Stimulated activated CD4-positive, alpha-beta T cell treated with anti-CD3 and anti-CD28 coated beads, Interleukin-2, amount 100 ng/mL, for 48 hours (primary cell): Measurements from ENCODE around the gene OR1M1.
"Not testable (repeated sequence)": the region's sequence is repeated elsewhere in the genome, so short reads cannot be mapped to it uniquely, and the experiment has no call there.

Source experiments
- DNase-seq, 2 donors: peaks; one replicate each; pipeline ENCODE4 v3.0.0-alpha.2; 2020

OR1M1 gene, protein sequence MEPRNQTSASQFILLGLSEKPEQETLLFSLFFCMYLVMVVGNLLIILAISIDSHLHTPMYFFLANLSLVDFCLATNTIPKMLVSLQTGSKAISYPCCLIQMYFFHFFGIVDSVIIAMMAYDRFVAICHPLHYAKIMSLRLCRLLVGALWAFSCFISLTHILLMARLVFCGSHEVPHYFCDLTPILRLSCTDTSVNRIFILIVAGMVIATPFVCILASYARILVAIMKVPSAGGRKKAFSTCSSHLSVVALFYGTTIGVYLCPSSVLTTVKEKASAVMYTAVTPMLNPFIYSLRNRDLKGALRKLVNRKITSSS

DNA sequence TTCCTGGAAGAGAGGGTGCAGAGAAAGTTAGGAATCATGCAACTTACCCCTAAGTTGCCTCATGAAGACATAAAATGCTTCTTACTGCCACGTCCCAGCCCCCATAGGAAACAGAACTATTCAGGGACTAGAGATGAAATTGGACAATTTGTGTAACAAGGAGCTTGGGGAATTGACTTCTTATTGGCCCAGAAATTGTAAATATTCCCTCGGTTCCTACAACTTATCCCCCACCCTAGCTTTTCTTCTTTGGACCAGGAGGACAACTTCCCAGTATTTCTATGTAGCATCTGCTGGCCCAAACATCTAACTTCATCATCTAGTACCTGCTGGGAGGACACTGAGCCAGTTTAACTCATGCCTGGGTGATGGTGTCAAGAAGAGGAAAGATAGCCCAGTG lies at the start of gene OR1M1:
TSS of gene OR1M1 (plus strand) at position 301 of the 400 bp plus-strand sequence. CDS start 6,184 bp downstream, outside the sequence.
- DNase-seq, result no peak

DNA sequence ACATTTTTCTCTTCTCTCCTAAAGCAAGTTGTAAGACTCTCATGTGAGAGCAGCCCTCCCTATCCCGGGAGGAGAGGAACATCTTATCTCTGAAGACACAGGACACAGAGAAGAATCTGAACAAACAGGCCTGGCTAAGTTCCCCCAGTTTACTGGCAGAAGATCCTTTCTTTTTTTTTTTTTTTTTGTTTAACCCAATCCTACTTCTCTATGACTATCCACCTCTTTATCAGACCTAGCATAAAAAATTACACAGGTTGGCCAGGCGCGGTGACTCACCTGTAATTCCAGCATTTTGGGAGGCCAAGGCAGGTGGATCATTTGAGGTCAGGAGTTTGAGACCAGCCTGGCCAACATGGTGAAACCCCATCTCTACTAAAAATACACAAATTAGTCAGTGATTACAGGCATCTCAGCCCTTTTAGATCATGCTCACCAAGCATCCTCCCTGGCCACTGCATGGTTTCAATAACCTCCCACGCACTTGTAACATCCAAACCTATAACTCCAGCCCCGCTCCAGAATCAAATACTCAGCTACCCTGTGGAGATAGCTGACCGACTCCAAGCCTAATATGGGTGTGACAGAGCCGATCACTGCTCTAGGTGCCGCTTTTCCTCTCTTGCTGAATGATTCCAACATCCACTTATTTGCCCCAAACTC lies 49.3 kb upstream of the OR1M1 start:
- no peak for DNase-seq

DNA sequence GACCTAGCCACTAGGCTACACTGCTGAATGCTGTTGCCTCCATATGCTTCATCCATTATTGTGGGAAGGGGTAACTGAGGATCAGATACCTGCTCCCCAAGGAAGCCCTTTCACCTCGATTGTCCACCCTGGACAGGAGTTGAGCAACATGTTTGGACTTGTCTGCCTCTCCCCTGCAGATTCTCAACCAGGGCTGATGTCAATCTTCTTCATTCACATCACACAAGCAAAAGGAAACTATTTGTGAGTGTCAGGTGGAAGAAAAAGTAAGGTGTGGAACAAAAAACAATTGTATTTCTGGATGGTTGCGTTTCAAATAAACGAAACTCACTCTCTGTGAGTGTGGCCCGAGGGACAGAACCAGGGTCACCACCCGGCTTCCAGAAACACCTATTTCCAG lies 47.1 kb upstream of the OR1M1 start:
- no peak for DNase-seq

DNA sequence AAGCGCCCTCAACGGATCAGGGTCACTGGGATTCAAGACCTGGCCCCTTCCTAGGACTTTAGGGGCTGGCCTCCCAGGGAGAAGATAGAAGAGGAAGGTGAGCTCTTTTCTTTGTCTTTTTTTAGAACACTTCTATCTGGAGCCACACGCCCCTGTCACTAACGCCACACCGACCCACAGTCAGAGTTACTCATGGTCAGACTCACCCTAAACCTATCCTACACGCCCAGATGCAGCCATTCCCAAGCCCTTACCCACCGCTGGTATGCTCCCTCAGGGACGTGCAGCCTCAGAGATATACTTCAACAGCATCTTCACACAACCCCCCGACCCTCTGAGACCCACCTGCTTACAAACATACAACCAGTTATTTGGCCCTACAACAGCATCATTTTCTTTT lies 46.7 kb upstream of the OR1M1 start:
- no peak for DNase-seq

DNA sequence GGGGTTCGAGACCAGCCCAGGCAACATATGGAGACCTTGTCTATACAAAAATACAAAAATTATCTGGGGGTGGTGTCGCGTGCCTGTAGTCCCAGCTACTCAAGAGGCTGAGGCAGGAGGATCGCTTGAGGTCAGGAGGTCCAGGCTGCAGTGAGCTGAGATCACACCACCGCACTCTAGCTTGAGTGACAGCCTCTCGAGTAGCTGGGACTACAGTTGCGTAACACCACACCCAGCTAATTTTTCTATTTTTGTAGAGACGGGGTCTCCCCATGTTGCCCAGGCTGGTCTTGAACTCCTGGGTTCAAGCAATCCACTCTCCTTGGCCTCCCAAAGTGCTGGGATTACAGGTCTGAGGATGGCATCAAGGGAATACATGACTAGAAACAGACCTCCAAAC lies 45.8 kb upstream of the OR1M1 start:
- DNase-seq, result no peak

DNA sequence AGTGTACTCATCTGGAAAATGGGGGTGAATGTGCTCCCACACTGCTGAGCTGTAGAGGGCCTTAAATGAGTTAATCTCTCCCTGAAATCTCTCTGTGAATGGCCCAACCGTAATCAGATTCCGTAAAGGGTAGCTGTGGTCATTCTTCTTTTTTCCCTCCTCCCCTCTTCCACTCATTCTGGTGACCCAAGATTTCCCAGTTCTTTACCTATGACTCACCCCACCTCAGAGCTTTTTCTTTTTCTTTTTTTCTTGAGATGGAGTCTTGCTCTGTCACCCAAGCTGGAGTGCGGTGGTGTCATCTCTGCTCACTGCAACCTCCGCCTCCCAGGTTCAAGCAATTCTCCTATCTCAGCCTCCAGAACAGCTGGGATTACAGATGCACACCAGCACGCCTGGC lies 43.3 kb upstream of the OR1M1 start:
- DNase-seq, result no peak

DNA sequence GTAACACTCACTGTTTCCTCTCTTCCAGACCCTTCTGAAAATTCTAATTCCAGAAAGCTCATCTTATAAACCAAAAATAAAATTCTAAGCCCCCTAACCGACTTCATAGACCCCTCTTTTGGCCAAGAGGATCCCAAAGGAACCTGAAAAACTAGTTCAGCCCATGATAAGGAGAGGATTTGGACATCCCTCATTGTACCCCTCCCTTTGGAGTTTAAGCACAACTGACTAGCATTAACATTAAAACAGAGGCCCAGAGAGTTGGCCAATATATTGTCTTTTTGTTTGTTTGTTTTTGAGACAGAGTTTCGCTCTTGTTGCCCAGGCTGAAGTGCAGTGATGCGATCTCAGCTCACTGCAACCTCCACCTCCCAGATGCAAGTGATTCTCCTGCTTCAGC lies 42.4 kb upstream of the OR1M1 start:
- DNase-seq, result no peak

DNA sequence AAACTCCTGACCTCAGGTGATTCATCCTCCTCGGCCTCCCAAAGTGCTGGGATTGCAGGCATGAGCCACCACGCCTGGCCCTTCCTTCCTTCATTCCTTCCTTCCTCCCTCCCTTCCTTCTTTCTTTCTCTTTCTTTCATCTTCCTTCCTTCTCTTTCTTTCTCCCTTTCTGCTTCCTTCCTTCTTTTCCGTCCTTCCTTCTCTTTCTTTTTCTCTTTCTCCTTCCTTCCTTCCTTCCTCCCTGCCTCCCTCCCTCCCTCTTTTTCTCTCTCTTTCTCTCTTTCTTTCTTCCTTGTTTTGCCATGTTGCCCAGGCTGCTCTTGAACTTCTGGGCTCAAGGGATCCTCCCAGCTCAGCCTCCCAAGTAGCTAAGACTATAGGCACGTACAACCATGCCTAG lies 40.2 kb upstream of the OR1M1 start:
- DNase-seq, result no peak

DNA sequence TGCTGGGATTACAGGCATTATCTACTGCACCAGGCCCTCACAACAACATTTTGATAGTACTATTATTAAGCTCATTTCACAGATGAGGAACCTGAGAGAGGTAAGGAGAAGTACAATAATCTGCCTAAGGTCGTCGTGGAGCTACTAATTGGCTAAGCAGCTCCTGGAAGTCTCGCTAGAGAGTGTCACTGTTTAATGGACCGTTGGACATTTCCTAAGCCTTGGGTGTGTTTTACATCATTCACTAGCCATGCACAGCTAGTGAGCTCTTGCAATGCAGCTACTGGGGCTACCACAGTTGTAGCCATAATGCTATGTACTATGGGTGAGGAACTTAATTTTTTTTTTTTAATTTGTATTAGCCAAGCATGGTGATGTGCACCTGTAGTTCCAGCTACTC lies 34.0 kb upstream of the OR1M1 start:
- DNase-seq, result no peak

DNA sequence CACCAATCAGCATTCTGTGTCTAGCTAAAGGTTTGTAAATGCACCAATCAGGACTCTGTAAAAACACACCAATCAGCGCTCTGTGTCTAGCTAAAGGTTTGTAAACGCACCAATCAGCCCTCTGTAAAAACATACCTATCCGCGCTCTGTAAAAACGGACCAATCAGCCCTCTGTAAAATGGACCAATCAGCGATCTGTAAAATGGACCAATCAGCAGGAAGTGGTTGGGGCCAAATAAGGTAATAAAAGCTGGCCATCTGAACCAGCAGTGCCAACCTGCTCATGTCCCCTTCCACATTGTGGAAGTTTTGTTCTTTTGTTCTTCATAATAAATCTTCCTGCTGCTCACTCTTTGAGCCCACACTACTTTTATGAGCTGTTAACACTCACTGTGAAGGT lies 33.2 kb upstream of the OR1M1 start:
- DNase-seq, result not testable (repeated sequence)

DNA sequence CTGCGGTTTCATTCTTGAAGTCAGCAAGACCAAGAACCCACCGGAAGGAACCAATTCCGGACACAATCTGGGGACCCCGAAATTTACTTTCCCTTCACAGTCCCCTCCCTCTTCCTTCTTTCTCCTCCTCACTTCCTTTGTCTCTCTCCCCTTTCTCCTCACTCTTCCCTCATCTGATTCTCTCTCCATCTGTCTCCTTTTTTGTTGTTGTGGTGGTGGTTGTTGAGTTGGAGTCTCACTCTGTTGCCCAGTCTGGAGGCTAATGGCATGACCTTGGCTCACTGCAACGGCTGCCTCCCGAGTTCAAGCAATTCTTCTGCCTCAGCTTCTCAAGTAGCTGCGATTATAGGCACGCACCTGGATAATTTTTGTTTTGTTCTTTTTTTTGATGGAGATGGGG lies 32.7 kb upstream of the OR1M1 start:
- DNase-seq, result no peak

DNA sequence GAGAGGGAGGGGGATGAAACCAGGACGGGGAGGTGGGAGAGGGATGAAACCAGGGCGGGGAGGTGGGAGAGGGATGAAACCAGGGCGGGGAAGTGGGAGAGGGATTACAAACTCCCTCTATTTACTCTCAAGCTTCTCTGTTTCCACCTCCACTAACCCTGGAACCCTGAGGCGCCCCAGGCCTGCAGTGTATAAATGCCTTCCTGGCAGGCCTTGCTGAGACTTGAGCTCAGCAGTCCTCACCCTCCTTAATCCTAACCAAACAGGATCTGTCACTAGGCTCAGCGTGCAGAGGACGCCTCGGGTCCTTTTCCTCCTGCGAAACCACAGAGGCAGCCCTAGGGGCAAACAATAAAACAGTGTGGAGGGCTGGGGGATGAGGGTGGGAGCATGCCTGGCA lies 32.1 kb upstream of the OR1M1 start:
- DNase-seq, result no peak

DNA sequence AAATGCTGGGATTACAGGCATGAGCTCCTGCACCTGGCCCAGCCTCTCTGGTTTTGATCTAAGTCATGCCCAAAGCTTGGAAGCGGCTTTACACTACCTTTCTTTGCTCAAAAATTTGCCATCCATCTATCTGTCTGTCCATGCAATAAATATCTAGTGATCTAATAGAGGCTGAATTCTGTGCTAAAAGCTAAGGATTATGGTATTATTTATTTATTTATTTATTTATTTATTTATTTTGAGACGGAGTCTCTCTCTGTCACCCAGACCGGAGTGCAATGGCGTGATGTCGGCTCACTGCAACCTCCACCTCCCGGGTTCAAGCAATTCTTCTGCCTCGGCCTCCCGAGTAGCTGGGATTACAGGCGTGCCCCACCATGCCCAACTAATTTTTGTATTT lies 30.7 kb upstream of the OR1M1 start:
- DNase-seq, result not testable (repeated sequence)

DNA sequence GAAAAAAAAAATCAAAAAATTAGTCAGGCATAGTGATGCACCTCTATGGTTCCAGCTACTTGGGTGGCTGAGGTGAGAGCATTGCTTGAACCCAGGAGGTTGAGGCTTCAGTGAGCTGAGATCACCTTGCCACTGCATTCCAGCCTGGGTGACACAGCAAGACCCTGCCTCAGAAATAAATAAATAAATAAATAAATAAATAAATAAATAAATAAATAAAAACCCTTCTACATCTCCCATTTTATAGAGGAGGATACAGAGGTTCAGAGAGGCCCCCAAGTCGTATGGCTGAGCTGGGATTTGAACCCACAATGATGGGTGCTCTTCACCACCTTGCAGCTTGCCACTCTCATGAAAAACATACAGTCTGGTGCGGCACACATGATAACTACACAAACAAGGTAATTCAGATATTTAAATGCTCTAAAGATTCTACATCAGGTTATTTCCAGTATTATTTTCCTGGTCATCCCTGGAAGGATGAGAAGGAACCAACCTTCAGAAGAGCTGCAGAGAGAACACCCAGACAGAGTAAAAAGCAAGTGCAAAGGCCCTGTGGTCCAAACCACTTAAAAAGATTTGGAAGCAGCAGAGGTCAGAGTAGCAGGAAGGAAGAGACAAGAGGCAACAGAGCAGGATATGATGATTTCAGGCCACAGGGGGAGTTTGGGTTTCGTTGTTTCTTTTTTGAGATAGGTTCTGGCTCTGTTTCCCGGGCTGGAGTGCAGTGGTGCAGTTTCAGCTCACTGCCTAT lies 29.2 kb upstream of the OR1M1 start:
- no peak for DNase-seq

DNA sequence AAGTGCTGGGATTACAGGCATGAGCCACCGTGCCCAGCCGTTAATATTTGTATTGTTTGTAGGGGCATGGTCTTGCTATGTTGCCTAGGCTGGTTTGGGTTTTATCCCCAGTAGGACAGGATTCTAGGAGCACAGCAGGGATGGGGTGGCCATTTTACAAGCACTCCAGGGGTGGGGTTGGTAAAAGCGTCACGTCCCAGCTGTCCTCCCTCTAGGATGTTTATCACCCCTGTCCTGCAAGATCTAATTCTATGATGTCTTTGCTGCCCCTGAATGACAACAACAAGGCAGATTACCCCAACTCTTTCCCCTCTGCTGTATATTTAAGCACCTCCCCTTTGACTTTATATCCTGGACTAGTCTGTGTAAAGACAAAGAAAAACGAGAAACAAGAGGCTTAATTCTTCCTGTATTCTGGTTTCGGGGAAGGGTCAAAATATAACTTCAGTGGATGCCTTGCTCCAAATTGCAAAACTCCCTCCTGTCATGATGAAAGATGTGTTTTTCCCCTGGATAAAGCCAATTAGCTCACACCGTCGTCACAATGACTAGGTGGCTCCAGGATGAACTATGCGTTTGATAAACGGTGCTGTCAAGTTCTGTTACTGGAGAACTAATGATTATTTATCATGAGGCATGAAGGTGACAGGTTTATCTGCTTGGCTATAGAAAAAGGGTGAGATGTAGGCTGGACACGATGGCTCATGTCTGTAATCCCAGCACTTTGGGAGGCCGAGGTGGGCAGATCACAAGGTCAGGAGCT lies 27.8 kb upstream of the OR1M1 start:
- no peak for DNase-seq

DNA sequence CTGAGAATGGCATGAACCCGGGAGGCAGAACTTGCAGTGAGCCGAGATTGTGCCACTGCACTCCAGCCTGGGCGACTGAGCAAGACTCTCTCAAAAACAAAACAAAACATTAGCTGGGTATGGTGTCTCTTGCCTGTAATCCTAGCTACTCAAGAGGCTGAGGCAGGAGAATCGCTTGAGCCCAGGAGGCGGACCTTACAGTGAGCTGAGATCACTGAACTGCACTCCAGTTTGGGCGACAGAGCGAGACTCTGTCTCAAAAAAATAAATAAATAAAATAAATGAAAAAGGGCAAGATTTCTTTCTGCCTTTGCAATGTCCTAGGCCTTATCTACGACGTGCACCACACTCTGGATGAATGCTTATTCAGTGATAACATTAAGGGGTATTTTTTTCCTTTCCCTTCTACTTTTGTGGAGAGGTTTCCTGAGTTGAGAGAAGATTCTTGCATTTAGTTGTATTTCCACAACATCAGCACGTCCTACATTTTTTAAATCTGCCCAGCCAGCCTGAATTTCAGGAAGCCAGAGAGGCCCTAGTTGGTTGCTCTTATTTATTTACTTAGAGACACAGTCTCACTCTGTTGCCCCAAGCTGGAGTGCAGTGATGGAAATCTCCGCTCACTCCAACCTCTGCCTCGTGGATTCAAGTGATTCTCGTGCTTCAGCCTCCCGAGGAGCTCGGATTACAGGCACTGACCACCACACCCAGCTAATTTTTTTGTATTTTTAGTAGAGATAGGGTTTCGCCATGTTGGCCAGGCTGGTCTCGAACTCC lies 26.1 kb upstream of the OR1M1 start:
- DNase-seq, result no peak

DNA sequence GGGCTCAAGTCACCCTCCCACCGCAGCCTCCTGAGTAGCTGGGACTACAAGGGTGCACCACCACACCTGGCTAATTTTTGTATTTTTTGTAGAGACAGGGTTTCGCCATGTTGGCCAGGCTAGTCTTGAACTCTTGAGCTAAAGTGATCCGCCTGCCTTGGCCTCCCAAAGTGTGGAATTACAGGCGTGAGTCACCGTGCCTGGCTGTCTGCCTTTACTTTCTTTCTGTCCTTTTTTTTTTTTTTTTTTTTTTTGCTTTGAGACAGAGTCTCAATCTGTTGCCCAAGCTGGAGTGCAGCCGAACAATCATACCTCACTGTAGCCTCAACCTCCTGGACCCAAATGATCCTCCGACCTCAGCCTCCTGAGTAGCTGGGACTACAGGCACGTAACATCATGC lies 25.0 kb upstream of the OR1M1 start:
- no peak for DNase-seq

DNA sequence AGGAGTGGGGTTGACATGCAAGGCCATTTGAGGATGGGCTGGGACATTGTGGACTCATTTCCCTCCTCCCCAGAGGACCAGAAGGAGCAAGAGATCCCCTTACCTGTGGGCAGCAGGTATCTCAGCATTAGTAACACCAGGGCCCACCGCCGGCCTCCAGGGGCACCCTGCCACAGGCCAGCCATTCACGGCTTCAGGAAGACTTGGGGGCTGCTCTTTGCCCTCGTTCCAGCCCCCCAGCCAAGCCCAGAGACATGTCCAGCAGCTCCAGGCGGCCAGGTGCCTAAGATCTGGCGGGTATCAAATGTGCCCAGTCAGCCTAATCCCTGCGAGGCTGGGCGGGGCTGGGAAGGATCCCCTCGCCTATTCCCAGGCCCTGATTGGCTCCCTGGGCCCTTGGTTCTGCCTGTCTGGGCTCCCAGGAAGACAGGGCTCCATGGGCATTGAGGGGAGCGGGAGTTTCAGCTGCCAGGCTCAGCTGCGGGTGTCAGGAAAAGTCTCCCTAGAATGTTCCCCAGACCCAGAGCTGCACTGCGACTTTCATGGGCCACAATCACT lies 21.3 kb upstream of the OR1M1 start:
- DNase-seq, result no peak

DNA sequence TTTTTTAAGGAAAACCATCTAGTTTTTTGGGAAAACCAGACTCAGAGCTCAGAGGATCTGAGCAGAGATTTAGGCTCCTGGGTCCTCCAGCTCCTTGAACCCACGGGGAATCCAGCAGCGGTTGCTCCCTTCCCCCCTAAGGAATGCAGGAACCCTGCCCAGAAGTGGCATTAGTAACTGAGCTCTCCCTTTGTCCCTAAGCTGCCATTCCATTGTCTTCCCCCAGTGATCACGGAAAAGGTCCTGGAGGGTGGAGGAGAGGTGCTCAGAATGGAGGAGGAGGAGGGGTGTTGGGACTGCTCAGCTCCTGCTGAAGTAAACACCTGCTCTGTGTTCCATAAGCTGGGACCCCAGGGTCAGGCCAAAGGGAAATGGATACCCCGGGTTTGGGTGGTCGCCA lies 16.8 kb upstream of the OR1M1 start:
- no peak for DNase-seq

DNA sequence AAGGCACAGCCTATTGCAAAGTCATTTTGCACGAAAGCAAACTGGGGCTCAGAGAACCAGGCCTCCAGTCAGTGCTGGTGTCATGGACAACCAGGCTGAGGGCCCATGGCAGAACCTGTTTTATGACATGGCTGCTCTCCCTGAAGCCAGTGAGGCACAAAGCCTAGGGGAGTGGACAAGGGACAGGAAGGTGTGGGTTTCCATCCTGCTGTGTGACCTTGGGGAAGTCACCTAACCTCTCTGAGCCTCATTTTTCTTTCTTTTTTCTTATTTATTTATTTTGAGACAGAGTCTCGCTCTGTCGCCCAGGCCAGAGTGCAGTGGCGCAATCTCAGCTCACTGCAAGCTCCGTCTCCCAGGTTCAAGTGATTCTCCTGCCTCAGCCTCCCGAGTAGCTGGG lies 15.1 kb upstream of the OR1M1 start:
- DNase-seq, result not testable (repeated sequence)

DNA sequence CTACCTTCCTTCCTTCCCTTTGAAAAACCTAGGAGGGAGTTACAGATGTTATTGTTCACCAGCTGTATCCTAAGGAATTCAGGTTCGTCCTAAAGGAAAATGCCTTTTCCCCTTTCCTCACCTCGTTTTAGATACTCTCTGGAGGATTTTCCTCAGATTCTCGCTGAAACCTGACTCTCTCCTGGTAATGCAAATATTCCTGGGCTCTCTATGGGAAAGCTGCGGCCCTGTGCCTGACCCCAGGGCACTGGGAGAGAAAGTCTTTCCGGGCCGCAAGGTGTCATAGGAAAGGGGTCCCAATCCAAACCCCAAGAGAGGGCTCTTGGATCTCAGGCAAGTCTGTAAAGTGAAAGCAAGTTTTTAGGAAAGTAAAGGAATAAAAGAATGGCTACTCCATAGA lies 13.1 kb upstream of the OR1M1 start:
- no peak for DNase-seq
